ENCODE data around the gene ATG4A. TPM values are rescaled to one million over a fixed set of nuclear protein-coding genes. Genes with fewer than 3 reads are reported as not detected.

The ATG4A gene
- total RNA-seq, 1 experiment from 2014 or later: 4.6 TPM

DNA sequence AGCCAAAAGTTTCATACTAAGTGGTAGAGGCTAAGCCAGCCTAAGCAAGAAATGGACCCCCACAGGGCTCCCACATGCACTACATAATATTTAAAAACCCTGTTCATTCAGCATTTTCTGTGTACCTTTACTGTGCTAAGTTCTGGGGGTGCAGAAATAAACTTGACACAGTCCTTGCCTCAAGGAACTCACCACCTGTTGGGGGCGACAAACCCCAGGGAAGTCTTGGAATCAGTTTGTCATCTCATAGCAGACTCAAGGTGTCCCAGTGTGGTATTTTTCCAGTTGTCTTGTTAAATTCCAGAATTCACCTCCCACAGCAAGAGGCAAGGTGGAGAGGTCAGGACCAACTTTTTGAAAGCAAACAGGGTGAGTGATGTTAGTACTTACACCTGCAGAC, 43.1 kb downstream of the ATG4A start:
- no peak overlapping the region for H3K4me3 ChIP-seq (ENCODE audit: low read depth, low read length)
- CTCF ChIA-PET: no interaction called here
- Mint-ChIP-seq H3K4me1 (ENCODE audit: low read depth, unreplicated experiment) (no peaks in the 10 kb centered on the region), H3K27ac (ENCODE audit: unreplicated experiment) (no peak overlapping the region), H3K27me3 (ENCODE audit: insufficient read depth, unreplicated experiment) (no peaks in the 10 kb centered on the region), H3K36me3 (ENCODE audit: insufficient read depth, unreplicated experiment) (no peaks in the 10 kb centered on the region), H3K9me3 (ENCODE audit: unreplicated experiment) (no peaks in the 10 kb centered on the region), H3K4me3 (ENCODE audit: unreplicated experiment) (no peak overlapping the region)
- H3K4me1 ChIP-seq: no peaks in the 10 kb centered on the region
- POLR2A ChIA-PET: no interaction called here
- TF ChIP-seq, protein P1, sequence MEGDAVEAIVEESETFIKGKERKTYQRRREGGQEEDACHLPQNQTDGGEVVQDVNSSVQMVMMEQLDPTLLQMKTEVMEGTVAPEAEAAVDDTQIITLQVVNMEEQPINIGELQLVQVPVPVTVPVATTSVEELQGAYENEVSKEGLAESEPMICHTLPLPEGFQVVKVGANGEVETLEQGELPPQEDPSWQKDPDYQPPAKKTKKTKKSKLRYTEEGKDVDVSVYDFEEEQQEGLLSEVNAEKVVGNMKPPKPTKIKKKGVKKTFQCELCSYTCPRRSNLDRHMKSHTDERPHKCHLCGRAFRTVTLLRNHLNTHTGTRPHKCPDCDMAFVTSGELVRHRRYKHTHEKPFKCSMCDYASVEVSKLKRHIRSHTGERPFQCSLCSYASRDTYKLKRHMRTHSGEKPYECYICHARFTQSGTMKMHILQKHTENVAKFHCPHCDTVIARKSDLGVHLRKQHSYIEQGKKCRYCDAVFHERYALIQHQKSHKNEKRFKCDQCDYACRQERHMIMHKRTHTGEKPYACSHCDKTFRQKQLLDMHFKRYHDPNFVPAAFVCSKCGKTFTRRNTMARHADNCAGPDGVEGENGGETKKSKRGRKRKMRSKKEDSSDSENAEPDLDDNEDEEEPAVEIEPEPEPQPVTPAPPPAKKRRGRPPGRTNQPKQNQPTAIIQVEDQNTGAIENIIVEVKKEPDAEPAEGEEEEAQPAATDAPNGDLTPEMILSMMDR (IDR thresholded peaks at IDR 0.05; ENCODE audit: insufficient read depth in 1 of 2, low read depth in 1 of 2, low read length in 1 of 2, severe bottlenecking in 1 of 2, unreplicated experiment in 1 of 2): no peak
- no peaks in the 10 kb centered on the region for H3K27me3 ChIP-seq (replicated peaks; ENCODE audit: control insufficient read depth, insufficient read depth, low read length)
- no peaks in the 10 kb centered on the region for H3K9me3 ChIP-seq
- no peak for DNase-seq
- no TSS peak for BruUV-seq (replicated peaks)
- no peaks in the 10 kb centered on the region for H3K36me3 ChIP-seq (ENCODE audit: control insufficient read depth, insufficient read depth, low read length)
- intact Hi-C loops (cut with micrococcal nuclease; ENCODE audit: unreplicated experiment): no loop called here

DNA sequence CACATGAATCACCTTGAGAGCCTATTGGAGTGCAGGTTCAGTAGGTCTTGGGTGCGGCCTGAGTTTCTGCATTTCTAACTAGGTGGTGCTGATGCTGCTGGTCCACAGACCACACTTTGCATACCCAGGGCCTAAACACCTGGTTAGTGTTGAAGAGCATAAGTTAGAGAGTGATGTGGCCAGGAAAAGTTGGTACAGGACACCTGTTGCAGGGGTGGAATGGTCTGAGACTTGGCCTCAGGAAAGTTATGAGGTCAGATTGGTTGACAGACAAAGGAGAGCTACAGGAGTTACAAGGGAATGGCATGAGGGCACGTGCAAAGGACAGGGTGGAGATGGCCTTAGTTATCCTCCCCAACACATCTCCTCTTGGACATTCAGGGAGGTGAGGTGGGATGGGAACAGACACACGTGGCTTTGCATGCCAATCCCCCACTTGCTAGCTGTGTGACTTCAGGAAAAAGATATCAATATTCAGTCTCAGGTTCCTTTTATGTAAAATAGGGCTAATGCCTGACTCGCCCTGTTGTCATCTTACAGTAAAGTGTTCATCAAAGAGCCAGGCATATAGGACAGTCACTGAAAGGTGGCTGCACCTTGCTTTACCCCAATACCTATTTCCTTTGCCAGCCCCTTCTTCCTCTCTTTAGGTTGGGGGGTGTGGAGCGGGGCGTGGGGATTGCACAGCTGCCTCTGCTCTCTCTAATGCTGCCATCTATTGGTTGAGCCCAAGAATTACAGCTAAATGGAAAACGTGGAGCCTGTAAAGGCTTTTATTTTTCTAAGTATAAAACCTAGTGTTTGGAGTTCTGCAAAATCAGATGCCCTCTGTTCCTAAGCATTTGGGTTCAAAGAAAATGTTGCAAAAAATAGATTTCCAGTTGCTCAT, 47.5 kb downstream of the ATG4A start:
- Histone ChIP-seq H3K9me3 (no peaks in the 10 kb centered on the region), H3K36me3 (ENCODE audit: control insufficient read depth, insufficient read depth, low read length) (no peaks in the 10 kb centered on the region), H3K4me1 (no peaks in the 10 kb centered on the region), H3K4me3 (ENCODE audit: low read depth, low read length) (no peak overlapping the region), H3K27me3 (replicated peaks; ENCODE audit: control insufficient read depth, insufficient read depth, low read length) (no peaks in the 10 kb centered on the region)
- no peak for DNase-seq
- H3K36me3 Mint-ChIP-seq (ENCODE audit: insufficient read depth, unreplicated experiment): no peaks in the 10 kb centered on the region
- BruUV-seq (replicated peaks): no TSS peak
- ChIA-PET POLR2A (no interaction called here), CTCF (interaction anchor here (0.9 kb wide), 1 partner anchor 47 kb away, joined by 3 read pairs; the partner anchor contains the start of genes ATG4A and PSMD10)
- no peak overlapping the region for H3K4me3 Mint-ChIP-seq (ENCODE audit: unreplicated experiment)
- TF ChIP-seq, protein P1 (IDR thresholded peaks at IDR 0.05; ENCODE audit: insufficient read depth in 1 of 2, low read depth in 1 of 2, low read length in 1 of 2, severe bottlenecking in 1 of 2, unreplicated experiment in 1 of 2): peak in 1 of 2 experiments; percentile 7
- intact Hi-C loops (cut with micrococcal nuclease; ENCODE audit: unreplicated experiment): no loop called here
- H3K27me3 Mint-ChIP-seq (ENCODE audit: insufficient read depth, unreplicated experiment): no peaks in the 10 kb centered on the region
- H3K4me1 Mint-ChIP-seq (ENCODE audit: low read depth, unreplicated experiment): no peaks in the 10 kb centered on the region
- no peak overlapping the region for H3K27ac Mint-ChIP-seq (ENCODE audit: unreplicated experiment)
- H3K9me3 Mint-ChIP-seq (ENCODE audit: unreplicated experiment): no peaks in the 10 kb centered on the region

DNA sequence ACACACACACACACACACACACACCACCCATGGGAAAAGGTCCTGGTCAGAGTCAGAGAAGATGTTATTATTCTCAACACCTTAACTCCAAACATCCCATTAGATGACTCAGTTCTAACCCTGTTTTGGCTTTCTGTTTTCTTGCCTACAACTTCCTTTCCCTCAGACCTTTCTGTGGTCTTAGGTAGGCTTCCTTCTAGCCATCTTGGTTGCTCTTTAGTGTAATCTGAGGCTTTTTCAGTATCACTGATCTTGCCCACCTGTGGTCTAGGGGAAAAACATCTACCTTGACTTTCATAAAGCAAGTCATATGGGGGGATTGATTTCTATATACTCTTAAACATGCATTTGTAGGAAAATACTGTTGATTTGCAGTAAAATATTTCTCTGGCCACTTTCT, 56.9 kb downstream of the ATG4A start:
- Histone ChIP-seq H3K4me1 (no peaks in the 10 kb centered on the region), H3K4me3 (ENCODE audit: low read depth, low read length) (no peak overlapping the region), H3K27me3 (replicated peaks; ENCODE audit: control insufficient read depth, insufficient read depth, low read length) (no peaks in the 10 kb centered on the region), H3K36me3 (ENCODE audit: control insufficient read depth, insufficient read depth, low read length) (no peaks in the 10 kb centered on the region), H3K9me3 (no peaks in the 10 kb centered on the region)
- Mint-ChIP-seq H3K27me3 (ENCODE audit: insufficient read depth, unreplicated experiment) (no peaks in the 10 kb centered on the region), H3K4me3 (ENCODE audit: unreplicated experiment) (no peak overlapping the region), H3K4me1 (ENCODE audit: low read depth, unreplicated experiment) (no peaks in the 10 kb centered on the region), H3K27ac (ENCODE audit: unreplicated experiment) (no peak overlapping the region), H3K36me3 (ENCODE audit: insufficient read depth, unreplicated experiment) (no peaks in the 10 kb centered on the region), H3K9me3 (ENCODE audit: unreplicated experiment) (no peaks in the 10 kb centered on the region)
- no TSS peak for BruUV-seq (replicated peaks)
- intact Hi-C loops (cut with micrococcal nuclease; ENCODE audit: unreplicated experiment): no loop called here
- POLR2A ChIA-PET: no interaction called here
- TF ChIP-seq, protein P1 (IDR thresholded peaks at IDR 0.05; ENCODE audit: insufficient read depth in 1 of 2, low read depth in 1 of 2, low read length in 1 of 2, severe bottlenecking in 1 of 2, unreplicated experiment in 1 of 2): no peak
- no peak for DNase-seq
- CTCF ChIA-PET: no interaction called here
